ENCODE measurements around the gene RNF135.
A peak's percentile ranks its signal among the peaks of the same experiment; 100 is the strongest.
"Not testable (repeated sequence)": the region's sequence is repeated elsewhere in the genome, so short reads cannot be mapped to it uniquely, and the experiment has no call there.

The RNF135 gene

GRCh38 chr17:31004160-31004559 is 33.3 kb downstream of the RNF135 start:
- DNase-seq, result no peak

GRCh38 chr17:31007695-31008373 is 37.0 kb downstream of the RNF135 start:
- DNase-seq, result no peak

GRCh38 chr17:31008374-31009041 is 37.7 kb downstream of the RNF135 start:
- peak; percentile 52 for DNase-seq

- DNase-seq, result not testable (repeated sequence)
These were observed 38.3 kb downstream of the RNF135 start for GRCh38 chr17:31009042-31009702.

GRCh38 chr17:31010014-31010413 is 39.2 kb downstream of the RNF135 start:
- not testable (repeated sequence) for DNase-seq

GRCh38 chr17:31013844-31014243 is 43.0 kb downstream of the RNF135 start:
- no peak for DNase-seq

GRCh38 chr17:31015639-31016038 is 44.8 kb downstream of the RNF135 start:
- no peak for DNase-seq

- DNase-seq, result no peak
These were observed 48.2 kb downstream of the RNF135 start for GRCh38 chr17:31019004-31019403.

GRCh38 chr17:31023171-31023570 is 52.3 kb downstream of the RNF135 start:
- not testable (repeated sequence) for DNase-seq

GRCh38 chr17:31031841-31032240 is 61.0 kb downstream of the RNF135 start:
- no peak for DNase-seq

- not testable (repeated sequence) for DNase-seq
These were observed 64.8 kb downstream of the RNF135 start for GRCh38 chr17:31035611-31036010.

GRCh38 chr17:31040837-31041236 is 70.0 kb downstream of the RNF135 start:
- not testable (repeated sequence) for DNase-seq

GRCh38 chr17:31042378-31042777 is 71.5 kb downstream of the RNF135 start:
- DNase-seq, result not testable (repeated sequence)

- not testable (repeated sequence) for DNase-seq
These were observed 76.1 kb downstream of the RNF135 start for GRCh38 chr17:31046856-31047425.

- no peak for DNase-seq
These were observed 77.3 kb downstream of the RNF135 start for GRCh38 chr17:31048142-31048541.

- no peak for DNase-seq
These were observed 77.9 kb downstream of the RNF135 start for GRCh38 chr17:31048780-31049179.

Data from HCEC 1CT (cell line).